SK-N-SH treated with all-trans-retinoic acid at 6 μM for 48 hours (cell line): ENCODE data around the gene DNAJB2.

Experiments
- ARNTL ChIP-seq: fragments of 450-650 bp; formaldehyde crosslinking; IDR thresholded peaks from 2 replicates; pipeline ENCODE4 v1.5.0; 2020; ENCODE audit warnings: low read depth, mild to moderate bottlenecking, moderate library complexity, borderline replicate concordance
- BACH2 ChIP-seq: fragments of 250-450 bp; sonication (Bioruptor Pico); IDR thresholded peaks from 2 replicates; pipeline ENCODE4 v1.9.0; 2021; ENCODE audit warnings: mild to moderate bottlenecking, borderline replicate concordance
- RARB ChIP-seq: fragments of 250-450 bp; sonication (Bioruptor Pico); IDR thresholded peaks from 2 replicates; pipeline ENCODE4 v1.8.0; 2021; ENCODE audit warnings: mild to moderate bottlenecking, moderate library complexity
- TCF4 ChIP-seq: fragments of 250-450 bp; sonication (Bioruptor Pico); IDR thresholded peaks from 2 replicates; pipeline ENCODE4 v1.8.0; 2021; ENCODE audit warnings: mild to moderate bottlenecking, moderate library complexity, borderline replicate concordance
- TSHZ2 ChIP-seq: fragments of 250-450 bp; sonication (Bioruptor Pico); IDR thresholded peaks from 2 replicates; pipeline ENCODE4 v1.5.0; 2020; ENCODE audit warnings: mild to moderate bottlenecking, moderate library complexity
- ZFP3 ChIP-seq: fragments of 250-450 bp; sonication (Bioruptor Pico); IDR thresholded peaks from 2 replicates; pipeline ENCODE4 v1.5.0; 2020; ENCODE audit warnings: mild to moderate bottlenecking, moderate library complexity
- ZNF70 ChIP-seq: fragments of 450-650 bp; formaldehyde crosslinking; IDR thresholded peaks from 2 replicates; pipeline ENCODE4 v1.5.0; 2020; ENCODE audit warnings: mild to moderate bottlenecking, moderate library complexity
- ZNF8 ChIP-seq: fragments of 450-650 bp; formaldehyde crosslinking; IDR thresholded peaks from 2 replicates; pipeline ENCODE4 v1.5.0; 2020; ENCODE audit warnings: mild to moderate bottlenecking, moderate library complexity
- TF ChIP-seq, protein P1 (sequence below): fragments of 250-450 bp; sonication (Bioruptor Pico); IDR thresholded peaks from 2 replicates; pipeline ENCODE4 v1.8.0; 2020; ENCODE audit warnings: mild to moderate bottlenecking, moderate library complexity, borderline replicate concordance
- TF ChIP-seq, protein P2 (sequence below): fragments of 250-450 bp; sonication (Bioruptor Pico); IDR thresholded peaks from 2 replicates; pipeline ENCODE4 v1.8.0; 2021; ENCODE audit warnings: low read depth, mild to moderate bottlenecking, moderate library complexity, borderline replicate concordance
- TF ChIP-seq, protein P3 (sequence below): fragments of 250-450 bp; sonication (Bioruptor Pico); IDR thresholded peaks from 2 replicates; pipeline ENCODE4 v1.5.1; 2020; ENCODE audit warnings: low read depth, mild to moderate bottlenecking, moderate library complexity

- TF ChIP-seq ARNTL (CRISPR knock-in tag) (no peak), RARB (CRISPR knock-in tag) (no peak), TSHZ2 (CRISPR knock-in tag) (no peak), ZNF8 (CRISPR knock-in tag) (no peak), ZNF70 (CRISPR knock-in tag) (no peak), ZFP3 (CRISPR knock-in tag) (no peak), BACH2 (CRISPR knock-in tag) (no peak), TCF4 (no peak)
- TF ChIP-seq, protein P1, sequence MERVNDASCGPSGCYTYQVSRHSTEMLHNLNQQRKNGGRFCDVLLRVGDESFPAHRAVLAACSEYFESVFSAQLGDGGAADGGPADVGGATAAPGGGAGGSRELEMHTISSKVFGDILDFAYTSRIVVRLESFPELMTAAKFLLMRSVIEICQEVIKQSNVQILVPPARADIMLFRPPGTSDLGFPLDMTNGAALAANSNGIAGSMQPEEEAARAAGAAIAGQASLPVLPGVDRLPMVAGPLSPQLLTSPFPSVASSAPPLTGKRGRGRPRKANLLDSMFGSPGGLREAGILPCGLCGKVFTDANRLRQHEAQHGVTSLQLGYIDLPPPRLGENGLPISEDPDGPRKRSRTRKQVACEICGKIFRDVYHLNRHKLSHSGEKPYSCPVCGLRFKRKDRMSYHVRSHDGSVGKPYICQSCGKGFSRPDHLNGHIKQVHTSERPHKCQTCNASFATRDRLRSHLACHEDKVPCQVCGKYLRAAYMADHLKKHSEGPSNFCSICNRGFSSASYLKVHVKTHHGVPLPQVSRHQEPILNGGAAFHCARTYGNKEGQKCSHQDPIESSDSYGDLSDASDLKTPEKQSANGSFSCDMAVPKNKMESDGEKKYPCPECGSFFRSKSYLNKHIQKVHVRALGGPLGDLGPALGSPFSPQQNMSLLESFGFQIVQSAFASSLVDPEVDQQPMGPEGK (CRISPR knock-in tag): no peak
- TF ChIP-seq, protein P2, sequence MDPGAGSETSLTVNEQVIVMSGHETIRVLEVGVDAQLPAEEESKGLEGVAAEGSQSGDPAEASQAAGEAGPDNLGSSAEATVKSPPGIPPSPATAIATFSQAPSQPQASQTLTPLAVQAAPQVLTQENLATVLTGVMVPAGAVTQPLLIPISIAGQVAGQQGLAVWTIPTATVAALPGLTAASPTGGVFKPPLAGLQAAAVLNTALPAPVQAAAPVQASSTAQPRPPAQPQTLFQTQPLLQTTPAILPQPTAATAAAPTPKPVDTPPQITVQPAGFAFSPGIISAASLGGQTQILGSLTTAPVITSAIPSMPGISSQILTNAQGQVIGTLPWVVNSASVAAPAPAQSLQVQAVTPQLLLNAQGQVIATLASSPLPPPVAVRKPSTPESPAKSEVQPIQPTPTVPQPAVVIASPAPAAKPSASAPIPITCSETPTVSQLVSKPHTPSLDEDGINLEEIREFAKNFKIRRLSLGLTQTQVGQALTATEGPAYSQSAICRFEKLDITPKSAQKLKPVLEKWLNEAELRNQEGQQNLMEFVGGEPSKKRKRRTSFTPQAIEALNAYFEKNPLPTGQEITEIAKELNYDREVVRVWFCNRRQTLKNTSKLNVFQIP: no peak
- TF ChIP-seq, protein P3, sequence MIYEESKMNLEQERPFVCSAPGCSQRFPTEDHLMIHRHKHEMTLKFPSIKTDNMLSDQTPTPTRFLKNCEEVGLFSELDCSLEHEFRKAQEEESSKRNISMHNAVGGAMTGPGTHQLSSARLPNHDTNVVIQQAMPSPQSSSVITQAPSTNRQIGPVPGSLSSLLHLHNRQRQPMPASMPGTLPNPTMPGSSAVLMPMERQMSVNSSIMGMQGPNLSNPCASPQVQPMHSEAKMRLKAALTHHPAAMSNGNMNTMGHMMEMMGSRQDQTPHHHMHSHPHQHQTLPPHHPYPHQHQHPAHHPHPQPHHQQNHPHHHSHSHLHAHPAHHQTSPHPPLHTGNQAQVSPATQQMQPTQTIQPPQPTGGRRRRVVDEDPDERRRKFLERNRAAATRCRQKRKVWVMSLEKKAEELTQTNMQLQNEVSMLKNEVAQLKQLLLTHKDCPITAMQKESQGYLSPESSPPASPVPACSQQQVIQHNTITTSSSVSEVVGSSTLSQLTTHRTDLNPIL (CRISPR knock-in tag): no peak
Observed at GRCh38 chr2:219290381-219291171, 11.4 kb downstream of the DNAJB2 start.
